NCI-H2107 treated with DMSO at 0.1 percent for 48 hours (cell line): ENCODE measurements around the gene KCTD15.

Source experiments
- DNase-seq: peaks from one replicate; lab custom pipeline; 2025; ENCODE audit not compliant: unreplicated experiment; lab: John Stamatoyannopoulos, UW

Gene KCTD15, protein sequence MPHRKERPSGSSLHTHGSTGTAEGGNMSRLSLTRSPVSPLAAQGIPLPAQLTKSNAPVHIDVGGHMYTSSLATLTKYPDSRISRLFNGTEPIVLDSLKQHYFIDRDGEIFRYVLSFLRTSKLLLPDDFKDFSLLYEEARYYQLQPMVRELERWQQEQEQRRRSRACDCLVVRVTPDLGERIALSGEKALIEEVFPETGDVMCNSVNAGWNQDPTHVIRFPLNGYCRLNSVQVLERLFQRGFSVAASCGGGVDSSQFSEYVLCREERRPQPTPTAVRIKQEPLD

DNA sequence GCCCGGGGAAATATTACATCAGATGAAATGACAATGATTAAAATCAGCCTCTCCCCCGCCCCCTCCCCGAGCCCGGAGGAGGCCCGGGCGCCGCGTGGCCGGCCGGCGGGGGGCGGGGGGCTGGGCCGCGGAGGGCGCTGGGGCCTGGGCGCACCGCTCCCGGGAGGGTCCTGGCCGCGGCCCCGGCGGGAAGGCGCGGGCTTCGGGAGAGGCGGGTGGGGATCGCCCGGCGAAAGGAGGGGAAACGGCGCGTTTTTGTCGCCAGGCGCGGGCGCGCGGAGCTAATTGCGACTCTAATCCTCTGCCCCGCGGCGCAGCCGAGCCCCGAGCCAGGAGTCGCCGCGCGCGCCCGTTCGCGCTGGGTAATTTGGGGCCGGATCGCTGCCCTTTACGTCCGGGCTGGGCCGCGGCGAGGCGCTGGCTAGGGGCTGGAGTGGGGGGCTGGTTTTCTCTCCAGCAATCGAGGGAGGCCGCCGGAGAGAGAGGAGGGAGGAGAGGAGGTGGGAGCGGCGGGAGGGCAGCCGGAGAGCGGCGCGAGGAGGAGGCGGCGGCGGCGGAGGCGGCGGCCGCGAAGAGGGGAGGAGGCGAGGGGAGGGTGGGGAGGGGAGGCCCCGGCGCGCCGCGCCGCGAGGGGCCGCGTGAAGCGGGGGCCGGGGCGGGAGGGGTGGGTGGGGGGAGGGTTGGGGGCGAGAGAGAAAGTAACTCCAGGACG lies at the start of gene KCTD15:
Gene KCTD15 (plus strand): TSS at position 707 of the 712 bp plus-strand sequence. CDS start 3,585 bp downstream, outside the sequence.
- DNase-seq = no peak

DNA sequence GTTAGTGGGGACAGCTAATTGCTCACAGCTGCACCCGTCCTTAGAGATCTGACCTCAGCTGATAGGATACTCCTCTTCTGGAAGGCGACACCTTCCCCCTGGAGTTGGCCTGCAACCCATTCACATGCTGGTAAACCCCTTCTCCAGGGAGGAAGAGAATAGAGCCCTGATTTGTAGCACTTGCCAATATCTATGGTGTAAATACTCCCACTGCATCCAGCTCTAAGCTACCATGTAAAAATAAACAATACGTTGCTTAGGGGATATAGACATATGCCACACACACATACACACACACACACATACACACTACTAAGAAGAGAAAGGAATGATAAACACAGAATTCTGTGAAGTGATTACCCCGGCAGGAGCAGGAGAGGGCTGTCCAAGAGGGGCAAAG lies 49.4 kb upstream of the KCTD15 start:
- DNase-seq = no peak

DNA sequence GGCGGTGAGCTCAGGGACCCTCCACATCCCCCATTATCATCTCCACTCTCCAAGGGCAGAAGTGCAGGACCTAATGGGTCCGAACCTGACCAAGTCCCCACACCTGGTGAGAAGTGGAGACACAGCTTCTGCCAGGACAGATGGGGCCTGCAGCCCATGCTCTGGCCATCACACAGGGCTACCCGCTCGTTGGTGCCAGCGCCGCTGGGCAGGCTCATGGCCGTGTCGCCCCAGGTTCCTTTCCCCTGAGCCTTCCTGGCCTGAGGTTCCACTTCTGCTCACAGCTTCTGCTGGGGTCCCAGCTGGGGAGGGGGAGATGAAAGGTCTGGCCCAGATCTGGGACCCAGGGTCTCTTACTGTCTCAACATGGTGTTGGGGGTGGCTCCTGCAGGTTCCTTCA lies 48.4 kb upstream of the KCTD15 start:
- no peak for DNase-seq

DNA sequence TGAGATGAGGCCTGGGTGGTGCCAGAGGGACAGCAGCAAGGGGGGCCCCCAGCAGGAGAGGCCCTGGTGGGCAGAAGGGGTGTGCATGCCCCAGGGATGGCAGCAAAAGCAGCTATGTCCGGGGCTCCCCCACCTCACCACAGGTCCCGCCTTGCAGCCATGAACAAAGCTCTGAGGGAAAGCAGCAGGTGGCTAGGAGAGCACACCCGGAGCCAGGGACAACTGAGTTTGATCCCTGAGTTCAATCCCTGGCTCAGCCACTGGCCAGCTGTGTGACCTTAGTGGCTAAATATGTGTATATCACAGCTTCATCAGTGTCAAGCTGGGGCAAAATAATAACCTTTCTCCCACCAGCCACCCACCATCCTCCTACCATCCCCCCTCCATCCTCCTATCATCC lies 47.7 kb upstream of the KCTD15 start:
- DNase-seq = no peak

DNA sequence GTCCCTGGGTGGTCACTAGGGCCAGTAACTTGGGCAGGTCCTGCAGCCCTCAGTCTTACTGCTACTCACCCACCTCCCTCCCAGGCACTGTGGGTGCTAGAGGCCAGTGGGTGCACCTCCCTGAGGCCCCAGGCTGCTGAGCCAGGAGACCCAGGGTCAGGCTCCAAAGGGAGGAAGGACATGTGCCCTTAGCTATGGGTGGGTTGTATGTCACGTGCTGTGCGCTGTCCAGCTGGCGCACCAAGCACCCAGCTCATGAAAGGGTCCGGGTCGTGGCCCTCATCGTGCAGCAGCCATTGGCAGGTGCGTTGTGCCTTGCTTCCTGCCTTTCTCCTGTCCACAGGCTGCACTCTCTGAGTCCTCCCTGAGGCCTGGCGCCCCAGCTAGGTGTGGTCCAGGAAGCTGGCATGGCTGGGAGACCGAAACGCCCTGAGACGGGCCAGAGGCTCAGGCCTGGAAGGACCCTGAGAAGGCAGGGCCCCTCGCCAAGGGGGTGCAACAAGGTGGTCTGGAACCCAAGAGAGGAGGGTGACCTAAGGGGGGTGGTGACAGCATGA lies 47.0 kb upstream of the KCTD15 start:
- DNase-seq = no peak

DNA sequence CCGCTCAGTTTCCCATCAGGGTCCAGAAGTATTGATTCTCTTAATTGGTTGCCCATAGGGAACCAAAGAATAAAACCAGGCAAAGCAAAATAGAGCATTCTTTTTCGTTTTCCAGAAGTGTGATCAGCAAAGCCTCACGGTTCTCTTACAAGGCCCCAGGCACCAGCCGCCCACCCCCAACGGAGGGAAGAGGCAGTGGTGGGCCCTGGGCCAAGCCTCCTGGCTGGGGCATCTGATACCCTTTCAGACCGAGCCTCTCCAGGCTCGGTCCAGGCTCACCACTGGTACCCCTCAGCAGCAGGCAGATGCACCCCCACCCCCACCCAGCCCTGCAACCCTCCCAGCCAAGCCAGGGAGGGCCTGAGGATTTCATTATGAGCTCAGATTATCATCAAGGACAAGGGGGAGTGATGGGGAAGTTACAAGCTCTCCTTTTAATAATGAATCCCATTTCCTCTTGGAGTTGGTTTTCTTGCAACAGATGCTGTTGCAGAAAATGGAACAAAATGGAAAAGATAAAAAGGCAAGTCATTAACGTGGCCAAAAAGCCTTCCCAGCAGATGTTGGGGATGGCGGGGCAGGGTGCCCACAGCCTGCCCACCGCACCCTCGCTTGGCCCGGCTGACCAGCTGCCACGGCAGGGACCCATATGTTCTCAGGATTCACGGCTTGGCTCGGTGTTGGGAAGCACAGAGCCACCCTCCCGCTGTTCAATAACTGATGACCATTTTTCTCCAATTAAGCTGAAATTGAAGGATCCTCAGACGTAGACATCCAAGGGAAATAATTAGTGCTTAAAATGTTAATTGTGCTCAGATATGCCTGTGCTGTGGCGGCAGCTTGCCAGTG lies 45.9 kb upstream of the KCTD15 start:
- DNase-seq = no peak

DNA sequence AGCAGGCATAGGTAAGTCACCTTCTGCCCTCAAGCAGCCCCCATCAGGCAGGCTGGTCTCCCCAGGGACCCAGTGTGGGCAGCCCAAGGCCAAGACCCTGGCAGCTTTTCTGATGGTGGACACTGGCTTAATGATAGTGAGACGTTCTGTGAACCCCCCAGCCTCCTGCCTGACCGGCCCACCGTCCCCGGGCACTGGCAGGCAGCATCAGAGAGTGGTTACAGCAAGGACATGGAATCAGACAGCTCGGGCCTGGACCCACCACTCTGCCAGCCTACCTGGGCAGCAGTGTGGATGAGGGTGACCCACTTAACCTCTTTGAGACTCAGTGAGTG lies 45.3 kb upstream of the KCTD15 start:
- no peak for DNase-seq

DNA sequence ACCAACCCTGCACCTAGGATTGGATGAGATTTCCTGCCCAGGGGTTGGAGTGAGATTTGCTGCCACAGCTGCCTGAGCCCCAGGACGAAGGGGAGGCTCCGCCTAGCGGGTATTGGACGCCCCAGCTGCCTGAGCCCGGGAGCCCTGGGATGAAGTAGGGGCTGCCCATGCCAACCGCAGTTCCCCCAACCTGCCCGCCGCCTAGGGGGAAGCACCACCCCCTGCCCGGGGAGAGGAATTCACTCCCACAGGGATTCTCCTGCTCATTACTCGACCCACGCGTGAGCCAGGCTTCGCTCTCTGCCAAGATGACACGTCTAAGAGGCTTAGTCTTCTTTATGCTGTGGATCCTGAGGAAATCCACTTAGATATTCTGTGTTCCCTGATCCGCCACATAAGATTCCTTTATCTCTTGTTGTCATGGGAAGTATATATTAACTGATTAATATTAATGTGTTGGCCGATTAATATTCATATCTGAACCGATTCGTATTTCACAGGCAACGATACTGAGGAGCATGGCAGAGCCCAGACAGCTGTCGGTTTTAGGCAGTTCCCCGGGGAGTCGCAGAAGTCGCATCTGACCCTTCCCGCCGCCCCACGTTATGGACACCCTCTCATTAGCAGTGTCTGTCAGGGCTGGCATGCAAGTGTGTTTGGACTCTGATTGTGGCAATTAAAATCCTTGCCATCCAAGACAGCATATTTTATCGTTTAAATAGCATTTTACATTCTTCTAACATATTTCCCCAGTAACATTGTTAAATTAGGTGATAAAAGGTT lies 44.5 kb upstream of the KCTD15 start:
- no peak for DNase-seq

DNA sequence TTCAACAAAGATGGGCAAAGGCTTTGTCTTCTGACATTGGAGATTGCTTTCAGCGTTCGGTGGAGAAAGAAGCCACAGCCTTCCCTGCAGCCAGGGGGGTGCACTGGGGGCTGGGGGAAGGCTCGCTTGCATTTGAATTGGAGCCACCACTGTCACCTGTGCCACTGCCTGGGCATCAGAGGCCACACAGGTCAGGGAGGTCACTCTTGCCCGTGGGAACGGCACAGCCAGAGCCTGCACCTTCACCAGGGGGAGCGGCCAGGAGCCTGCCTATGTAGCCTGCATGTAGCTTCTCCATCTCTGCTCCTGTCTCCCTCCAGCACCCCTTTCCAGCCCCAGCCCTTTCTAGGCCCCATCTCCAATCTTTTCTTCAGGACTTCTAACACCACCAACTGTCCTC lies 43.7 kb upstream of the KCTD15 start:
- DNase-seq = no peak

DNA sequence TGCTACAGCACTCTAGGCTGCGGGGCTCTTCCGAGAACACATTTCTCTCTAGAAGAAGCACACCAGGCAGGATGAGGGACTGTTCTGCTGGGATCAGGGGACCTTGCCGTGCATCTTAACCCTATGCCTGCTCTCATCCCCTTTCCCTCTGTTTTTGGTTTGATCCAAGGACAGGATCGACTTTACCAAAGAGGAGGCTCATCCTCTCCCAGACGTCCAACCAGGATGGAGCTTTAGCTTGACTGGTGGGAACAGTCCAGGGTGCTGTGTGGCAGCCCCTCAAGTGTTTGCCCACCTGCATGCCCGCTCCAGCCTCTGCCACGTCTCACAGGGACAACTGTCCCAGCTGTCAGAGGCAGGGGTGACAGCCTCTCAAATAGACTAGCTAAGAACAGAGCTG lies 42.3 kb upstream of the KCTD15 start:
- DNase-seq = no peak

DNA sequence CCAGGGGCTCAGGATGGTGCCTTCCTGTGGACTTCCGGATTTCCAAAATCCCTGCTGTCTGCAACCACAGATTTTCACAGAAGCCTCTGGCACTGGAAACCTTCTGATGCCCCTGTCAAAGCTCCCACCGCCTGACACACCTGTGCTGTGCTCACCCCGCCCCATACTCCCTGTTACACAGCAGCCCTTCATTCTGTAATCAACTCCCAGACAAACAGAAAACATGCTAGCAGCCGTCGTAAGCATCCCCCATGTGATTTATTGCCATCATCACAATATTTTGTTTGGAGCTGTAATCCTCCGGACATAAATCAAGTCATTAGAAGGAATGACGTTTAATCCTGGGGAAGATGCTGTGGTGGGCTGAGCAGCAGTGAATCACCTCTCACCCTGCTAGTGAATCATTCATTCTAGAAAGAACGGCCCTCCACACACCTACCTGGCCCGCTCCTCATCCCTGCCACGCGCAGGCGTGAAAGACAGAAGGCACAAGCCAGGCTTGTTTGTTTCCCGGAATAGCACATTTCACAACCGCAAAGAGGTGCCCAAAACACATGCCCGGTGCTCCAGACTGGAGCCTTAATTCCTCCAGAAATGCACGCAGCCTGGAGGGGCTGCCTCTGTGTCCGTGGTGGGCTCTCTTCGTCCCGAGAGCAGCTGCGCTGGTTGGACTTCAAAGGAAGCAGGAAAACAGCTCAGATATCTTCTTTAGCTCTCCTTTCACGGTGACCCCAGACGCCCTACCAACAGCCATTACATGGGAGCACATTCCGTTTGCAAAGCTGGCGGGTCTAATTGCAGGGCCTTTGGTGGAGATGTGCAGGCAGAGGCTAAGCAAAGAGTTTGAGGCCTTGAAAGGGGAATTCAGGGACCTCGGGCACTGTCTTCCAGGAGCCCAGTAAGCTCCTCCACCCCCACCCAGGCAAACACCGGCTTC lies 41.3 kb upstream of the KCTD15 start:
- DNase-seq = no peak

DNA sequence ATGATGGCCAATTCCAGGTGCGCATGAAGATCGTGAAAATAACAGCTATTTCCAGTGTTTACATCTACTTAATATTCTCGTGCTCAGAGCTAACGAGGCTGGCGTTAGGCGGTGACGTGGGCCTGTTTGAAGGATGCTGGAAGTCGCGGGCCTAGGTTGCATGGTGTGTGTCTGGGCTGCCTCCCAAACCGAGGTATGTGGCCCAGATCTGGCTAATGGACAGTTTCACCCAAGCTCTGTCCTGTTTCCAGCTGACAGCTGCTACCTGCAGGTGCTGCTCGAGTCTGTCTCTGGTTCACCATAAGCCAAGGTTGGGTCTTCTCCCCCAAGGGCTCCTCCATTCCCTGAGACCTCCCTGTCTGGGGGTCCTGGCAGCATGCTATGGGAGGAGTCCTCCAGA lies 40.5 kb upstream of the KCTD15 start:
- DNase-seq = no peak

DNA sequence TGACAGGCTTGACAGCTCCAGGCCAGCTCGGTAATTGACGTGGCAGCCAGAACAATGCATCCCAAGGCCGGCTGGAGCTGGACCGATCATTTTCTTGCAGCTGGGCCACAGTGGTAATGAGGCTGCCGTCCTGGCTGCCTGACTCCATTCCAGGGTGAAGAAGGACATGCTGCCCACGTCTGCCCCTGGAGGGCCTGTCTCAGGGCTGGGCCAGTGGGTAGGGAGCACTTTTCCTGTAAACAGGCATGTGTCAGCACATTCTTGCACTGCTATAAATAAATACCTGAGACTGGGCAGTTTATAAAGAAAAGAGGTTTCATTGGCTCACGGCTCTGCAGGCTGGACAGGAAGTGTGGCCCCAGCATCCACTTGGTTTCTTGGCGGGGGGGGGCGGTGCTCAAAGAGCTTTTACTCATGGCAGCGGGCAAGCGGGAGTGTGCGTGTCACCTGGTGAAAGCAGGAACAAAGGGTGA lies 38.1 kb upstream of the KCTD15 start:
- no peak for DNase-seq

DNA sequence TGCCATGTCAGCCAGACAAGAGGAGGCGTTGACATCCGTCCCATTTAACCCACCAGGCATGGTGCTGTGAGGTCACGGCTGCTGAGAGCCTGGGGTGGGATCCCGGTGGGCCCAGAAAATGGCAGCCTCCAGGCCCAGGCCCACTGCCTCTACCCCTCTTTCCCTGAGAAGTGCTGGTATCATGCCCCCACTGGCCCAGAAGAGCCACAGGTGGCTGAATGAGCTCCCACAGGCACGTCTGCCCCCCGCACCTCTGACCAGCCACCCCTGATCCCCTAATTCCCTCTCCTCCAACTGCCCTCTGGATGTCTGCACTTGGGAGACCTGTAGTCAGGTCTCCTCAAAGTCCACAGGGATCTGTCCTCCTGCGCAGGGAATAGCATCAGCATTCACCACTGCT lies 37.3 kb upstream of the KCTD15 start:
- DNase-seq = no peak

DNA sequence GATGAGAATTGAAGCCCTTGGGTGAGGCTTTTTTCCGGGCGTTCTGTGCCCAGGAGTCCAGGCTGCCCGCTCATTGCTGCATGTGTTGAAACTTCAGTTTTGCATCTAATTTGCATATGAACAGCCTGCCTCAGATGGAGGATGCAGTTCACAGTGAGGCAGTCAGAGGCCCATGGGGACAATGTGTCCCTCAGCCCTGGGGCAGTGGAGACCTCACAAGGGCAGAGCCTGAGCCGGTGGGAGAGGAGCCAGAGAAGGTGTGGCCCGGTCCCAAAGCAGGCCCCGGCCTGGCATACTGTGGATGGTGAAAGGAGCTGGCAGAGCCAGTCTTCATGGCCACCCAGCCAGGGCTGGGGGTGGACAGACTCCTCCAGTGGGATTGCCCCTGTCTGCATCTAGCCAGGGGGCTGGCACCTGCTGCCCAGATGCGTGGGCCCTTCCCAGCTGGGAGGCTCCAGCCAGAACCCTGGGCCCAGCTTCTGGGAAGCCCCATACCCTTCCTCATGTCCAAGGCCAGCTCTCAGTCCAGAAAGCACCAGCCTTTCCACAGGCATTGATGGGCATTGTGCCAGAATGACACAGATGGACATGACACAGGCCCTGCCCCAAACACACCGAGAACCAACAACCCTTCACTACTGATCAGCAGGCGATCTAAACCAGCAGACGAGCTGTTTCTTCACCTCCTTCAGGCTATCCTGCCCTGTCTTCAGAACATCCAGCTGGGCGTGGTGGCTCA lies 32.9 kb upstream of the KCTD15 start:
- no peak for DNase-seq

DNA sequence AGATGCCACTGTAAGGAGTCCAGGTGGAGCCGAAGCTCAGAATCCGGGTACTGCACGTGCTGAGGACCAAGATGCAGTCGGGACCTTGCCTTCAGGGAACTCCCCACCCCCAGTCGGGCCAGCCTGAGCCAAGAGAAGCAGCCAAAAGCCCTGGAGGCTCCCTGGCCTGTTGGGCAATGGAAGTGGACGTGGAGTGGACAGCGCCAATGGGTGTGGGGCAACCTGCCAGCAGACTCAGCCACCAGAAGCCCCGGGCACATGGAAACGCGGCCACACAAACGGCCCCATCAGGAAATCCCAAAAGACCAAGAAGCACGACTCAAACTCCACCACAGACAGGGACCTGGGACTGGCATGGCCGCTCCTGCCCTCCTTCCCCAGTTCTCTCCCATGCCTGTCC lies 30.0 kb upstream of the KCTD15 start:
- DNase-seq = no peak

DNA sequence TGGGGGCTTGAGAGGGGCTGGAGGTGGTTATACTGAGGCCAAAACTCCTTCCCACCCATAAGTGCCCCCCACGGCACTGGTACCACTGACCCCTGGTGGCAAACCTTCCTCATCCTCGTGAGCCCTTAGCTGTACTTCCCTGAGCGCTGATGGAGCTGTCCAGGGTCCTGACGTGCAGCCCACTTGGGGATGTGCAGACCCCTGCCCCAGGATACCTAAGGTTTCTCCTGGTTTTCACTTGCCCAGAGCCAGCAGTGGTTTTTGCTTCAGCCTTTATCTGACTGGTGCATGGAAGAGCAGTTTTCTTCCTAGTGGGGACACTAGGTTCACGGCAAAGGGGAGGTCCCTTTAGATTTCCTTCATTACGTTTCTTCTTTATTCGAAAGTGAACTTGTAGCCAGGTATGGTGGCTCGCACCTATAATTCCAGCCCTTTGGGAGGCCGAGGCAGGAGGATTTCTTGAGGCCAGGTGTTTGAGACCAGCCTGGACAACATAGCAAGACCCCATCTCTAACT lies 28.7 kb upstream of the KCTD15 start:
- DNase-seq = no peak

DNA sequence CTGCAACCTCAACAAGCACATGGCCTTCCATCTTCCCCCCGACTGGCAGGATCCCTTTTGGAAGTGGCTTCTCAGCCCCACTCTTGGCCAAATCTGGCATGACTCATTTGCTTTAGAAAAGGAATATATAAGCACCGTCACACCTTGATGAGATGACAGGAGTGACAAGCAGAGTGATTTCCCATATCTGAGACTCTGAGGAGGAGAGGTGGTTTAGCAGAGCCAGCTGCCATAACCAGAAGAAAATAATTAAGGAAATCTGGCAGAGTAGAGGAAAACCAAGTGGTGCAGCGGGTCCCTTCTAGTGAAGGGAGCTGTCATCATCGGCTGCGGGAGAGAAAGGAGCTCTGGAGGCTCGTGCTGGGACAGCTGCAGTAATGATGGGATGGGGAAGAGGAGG lies 27.5 kb upstream of the KCTD15 start:
- no peak for DNase-seq

DNA sequence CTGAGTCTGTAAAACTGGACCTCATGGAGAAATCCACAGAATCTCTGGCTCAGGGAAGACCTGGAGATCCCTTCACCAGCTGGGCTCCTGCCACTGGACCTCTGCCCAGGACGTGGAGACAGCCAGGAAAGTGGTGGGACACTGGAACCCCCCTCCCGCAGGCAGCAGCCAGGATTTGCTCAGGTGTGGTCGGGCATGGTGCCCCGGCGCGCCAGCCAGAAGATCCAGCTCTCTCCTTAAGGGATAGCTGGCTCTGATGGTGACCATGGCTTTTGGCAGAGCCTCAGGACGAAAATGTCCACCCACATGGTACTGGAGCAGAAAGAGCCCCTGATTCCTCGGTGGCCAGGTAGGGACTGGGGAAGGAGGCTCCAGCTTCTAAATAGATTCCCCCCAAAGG lies 26.6 kb upstream of the KCTD15 start:
- DNase-seq = no peak
